Measurements from ENCODE around the gene GGA2. TPM values are rescaled to one million over a fixed set of nuclear protein-coding genes. Genes with fewer than 3 reads are reported as not detected.
A peak's percentile ranks its signal among the peaks of the same experiment; 100 is the strongest.
"Not testable (repeated sequence)": the region's sequence is repeated elsewhere in the genome, so short reads cannot be mapped to it uniquely, and the experiment has no call there.

Gene GGA2
- total and polyA plus RNA-seq, 7 donors: 13.2 to 55.7 (median 29.6) TPM

DNA sequence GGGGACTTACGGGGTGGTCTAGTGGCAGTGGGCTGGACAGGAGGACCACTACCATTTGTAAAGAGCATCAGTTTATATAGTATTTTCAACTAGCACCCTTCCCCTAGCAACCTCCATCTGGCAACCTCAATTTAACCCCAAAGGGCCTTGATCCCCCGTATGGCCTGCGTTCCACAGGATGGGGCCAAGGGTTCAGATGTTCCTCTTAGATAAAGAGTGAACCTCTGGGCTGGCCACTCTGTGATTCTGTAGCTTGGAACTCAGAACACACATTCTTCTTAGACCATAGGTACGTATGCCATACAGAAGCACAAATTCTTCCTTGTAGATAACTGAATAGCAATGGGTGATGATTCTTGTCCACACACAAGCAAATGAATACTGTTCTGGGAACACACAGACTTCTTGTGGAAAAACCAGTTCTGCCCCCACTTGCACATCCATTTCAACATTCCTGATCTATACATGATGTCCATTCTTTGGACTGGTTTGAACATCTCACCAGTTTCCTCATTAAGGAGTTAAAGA lies 1.9 kb upstream of the GGA2 start:
- intact Hi-C loops (cut with DNase I): no loop called here
- no peak for DNase-seq
- Histone ChIP-seq H3K27me3 (no peaks in the 10 kb centered on the region), H3K4me1 (peaks cover 0 to 26% (median 15%) of the 10 kb centered on the region in 4 donors), H3K4me3 (no peak overlapping the region), H3K27ac (no peak overlapping the region), H3K9me3 (no peaks in the 10 kb centered on the region), H3K36me3 (peaks cover 0 to 5% (median 0%) of the 10 kb centered on the region in 4 donors)
- no peak for TF ChIP-seq POLR2A (IDR thresholded peaks at IDR 0.05)
- TF ChIP-seq EP300 (IDR thresholded peaks at IDR 0.05): no peak
- TF ChIP-seq, protein P1, sequence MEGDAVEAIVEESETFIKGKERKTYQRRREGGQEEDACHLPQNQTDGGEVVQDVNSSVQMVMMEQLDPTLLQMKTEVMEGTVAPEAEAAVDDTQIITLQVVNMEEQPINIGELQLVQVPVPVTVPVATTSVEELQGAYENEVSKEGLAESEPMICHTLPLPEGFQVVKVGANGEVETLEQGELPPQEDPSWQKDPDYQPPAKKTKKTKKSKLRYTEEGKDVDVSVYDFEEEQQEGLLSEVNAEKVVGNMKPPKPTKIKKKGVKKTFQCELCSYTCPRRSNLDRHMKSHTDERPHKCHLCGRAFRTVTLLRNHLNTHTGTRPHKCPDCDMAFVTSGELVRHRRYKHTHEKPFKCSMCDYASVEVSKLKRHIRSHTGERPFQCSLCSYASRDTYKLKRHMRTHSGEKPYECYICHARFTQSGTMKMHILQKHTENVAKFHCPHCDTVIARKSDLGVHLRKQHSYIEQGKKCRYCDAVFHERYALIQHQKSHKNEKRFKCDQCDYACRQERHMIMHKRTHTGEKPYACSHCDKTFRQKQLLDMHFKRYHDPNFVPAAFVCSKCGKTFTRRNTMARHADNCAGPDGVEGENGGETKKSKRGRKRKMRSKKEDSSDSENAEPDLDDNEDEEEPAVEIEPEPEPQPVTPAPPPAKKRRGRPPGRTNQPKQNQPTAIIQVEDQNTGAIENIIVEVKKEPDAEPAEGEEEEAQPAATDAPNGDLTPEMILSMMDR (IDR thresholded peaks at IDR 0.05): no peak
- no peak for TF ChIP-seq POLR2AphosphoS5 (IDR thresholded peaks at IDR 0.05)
- WGBS, 2 donors: 94 to 96% methylated on average over 4 of the region's 4 CpGs

DNA sequence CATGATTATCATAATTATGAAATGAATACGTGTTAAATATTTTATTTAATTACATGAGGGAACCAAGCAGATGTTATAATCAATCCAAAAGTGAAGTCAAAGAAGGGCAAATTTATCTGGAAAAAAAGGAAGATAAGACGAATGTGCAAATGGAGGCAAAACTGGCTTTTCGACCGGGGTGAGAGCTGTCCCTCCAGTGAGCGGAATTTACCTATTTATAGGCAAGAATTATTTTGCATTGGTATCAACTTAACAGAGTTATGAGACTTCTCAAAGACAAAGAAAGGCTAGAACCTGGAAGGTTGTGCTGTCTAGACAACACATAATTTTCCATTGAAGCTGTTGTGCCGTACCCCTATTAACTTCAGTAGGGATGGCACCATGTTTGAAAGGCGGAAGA lies 1.4 kb upstream of the GGA2 start:
- no peak overlapping the region for H3K4me3 ChIP-seq
- H3K27me3 ChIP-seq: no peaks in the 10 kb centered on the region
- DNase-seq: no peak
- H3K36me3 ChIP-seq: peaks cover 0 to 5% (median 0%) of the 10 kb centered on the region in 4 donors
- WGBS, 2 donors: 94 to 95% methylated on average over 7 of the region's 7 CpGs
- H3K9me3 ChIP-seq: no peaks in the 10 kb centered on the region
- H3K4me1 ChIP-seq: peaks cover 0 to 26% (median 16%) of the 10 kb centered on the region in 4 donors
- TF ChIP-seq POLR2AphosphoS5 (IDR thresholded peaks at IDR 0.05) (no peak), POLR2A (IDR thresholded peaks at IDR 0.05) (no peak), EP300 (IDR thresholded peaks at IDR 0.05) (no peak)
- no peak overlapping the region for H3K27ac ChIP-seq
- intact Hi-C loops (cut with DNase I): no loop called here

GRCh38 chr16:23510915-23511270 lies 599 bp upstream of the GGA2 start:
- Histone ChIP-seq H3K4me1 (peaks cover 0 to 32% (median 21%) of the 10 kb centered on the region in 4 donors), H3K27ac (peak overlapping the region; percentile 80 to 91 (median 89)), H3K4me3 (peak overlapping the region; percentile 52 to 98 (median 94))
- H3K36me3 ChIP-seq, H3K27me3 ChIP-seq, H3K9me3 ChIP-seq, DNase-seq: not testable (repeated sequence)
- WGBS, 2 donors: 67 to 79% methylated on average over 10 of the region's 10 CpGs
- intact Hi-C loops (cut with DNase I): loop anchor here (1.0 kb wide), 1 partner anchor 46 kb away; the partner anchor contains the start of genes EARS2 and UBFD1

DNA sequence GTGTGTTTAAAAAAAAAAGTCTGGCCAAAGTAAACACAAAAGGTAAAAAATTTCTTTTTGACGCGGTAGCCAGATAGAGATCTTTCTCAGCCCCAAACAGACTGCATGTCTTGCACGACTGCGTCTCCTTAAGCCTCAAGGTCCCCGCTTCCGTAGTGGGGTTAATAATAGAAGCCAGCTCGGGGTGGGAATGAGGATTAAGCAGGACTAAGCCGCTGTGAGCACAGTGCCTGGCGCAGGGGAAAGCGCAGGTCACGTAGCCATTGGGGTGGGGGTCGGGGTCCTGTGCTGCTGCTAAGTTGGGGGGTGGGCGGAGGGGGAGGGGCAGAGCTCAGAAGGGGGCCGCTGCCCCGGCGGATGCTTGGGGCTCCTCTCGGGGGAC lies 521 bp downstream of the GGA2 start:
- H3K27ac ChIP-seq: peak overlapping the region; percentile 80 to 91 (median 89)
- no peaks in the 10 kb centered on the region for H3K27me3 ChIP-seq
- TF ChIP-seq POLR2A (IDR thresholded peaks at IDR 0.05) (no peak), POLR2AphosphoS5 (IDR thresholded peaks at IDR 0.05) (no peak), EP300 (IDR thresholded peaks at IDR 0.05) (no peak)
- TF ChIP-seq, protein P1 (IDR thresholded peaks at IDR 0.05): no peak
- H3K9me3 ChIP-seq: no peaks in the 10 kb centered on the region
- 0 to 1% methylated on average over 17 of the region's 17 CpGs for WGBS, 2 donors
- H3K4me3 ChIP-seq: peak overlapping the region; percentile 52 to 98 (median 94)
- peaks cover 0 to 40% (median 31%) of the 10 kb centered on the region in 4 donors for H3K4me1 ChIP-seq
- no peak for DNase-seq
- intact Hi-C loops (cut with DNase I): loop anchor here (1.0 to 5.0 kb wide), 2 partner anchors 48 to 57 kb away; partner anchors contain the start of genes COG7, EARS2 and UBFD1
- peaks cover 0 to 4% (median 0%) of the 10 kb centered on the region in 4 donors for H3K36me3 ChIP-seq

DNA sequence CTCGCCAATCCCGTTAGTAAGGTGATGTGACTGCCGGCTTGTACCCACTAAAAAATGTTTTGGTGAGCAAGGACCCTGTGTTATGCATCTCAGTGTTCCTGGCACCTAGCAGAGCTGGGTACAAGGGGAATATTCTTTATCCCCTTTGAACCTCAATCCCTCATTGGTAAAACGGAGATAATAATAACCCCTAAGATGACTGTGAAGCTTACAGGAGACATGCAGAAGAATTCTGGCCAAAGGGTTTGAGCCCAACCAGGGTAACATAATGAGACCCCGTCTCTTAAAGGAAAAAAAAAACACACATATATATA lies 896 bp downstream of the GGA2 start:
- DNase-seq: no peak
- TF ChIP-seq EP300 (IDR thresholded peaks at IDR 0.05): no peak
- TF ChIP-seq POLR2A (IDR thresholded peaks at IDR 0.05): no peak
- TF ChIP-seq, protein P1 (IDR thresholded peaks at IDR 0.05): no peak
- no peak for TF ChIP-seq POLR2AphosphoS5 (IDR thresholded peaks at IDR 0.05)
- intact Hi-C loops (cut with DNase I): loop anchor here (5.0 kb wide), 1 partner anchor 57 kb away; the partner anchor contains the start of gene COG7
- Histone ChIP-seq H3K36me3 (no peaks in the 10 kb centered on the region), H3K27ac (peak overlapping the region; percentile 80 to 91 (median 89)), H3K4me3 (peak overlapping the region; percentile 52 to 98 (median 94)), H3K9me3 (no peaks in the 10 kb centered on the region), H3K27me3 (no peaks in the 10 kb centered on the region), H3K4me1 (peaks cover 0 to 44% (median 35%) of the 10 kb centered on the region in 4 donors)
- 1 to 4% methylated on average over 5 of the region's 5 CpGs for WGBS, 2 donors

All from sigmoid colon (tissue), 7 donors.